SH-SY5Y (cell line): ENCODE results near the gene MAP2K7.

Source experiments
- GATA2 ChIP-seq: IDR thresholded peaks from 2 replicates; pipeline ENCODE4 v1.6.1; 2011; ENCODE audit warnings: mild to moderate bottlenecking, low read depth, low read length
- GATA3 ChIP-seq: IDR thresholded peaks from 2 replicates; pipeline ENCODE4 v1.6.1; 2011; ENCODE audit warnings: low read depth, mild to moderate bottlenecking, low read length, moderate library complexity

The MAP2K7 gene

DNA sequence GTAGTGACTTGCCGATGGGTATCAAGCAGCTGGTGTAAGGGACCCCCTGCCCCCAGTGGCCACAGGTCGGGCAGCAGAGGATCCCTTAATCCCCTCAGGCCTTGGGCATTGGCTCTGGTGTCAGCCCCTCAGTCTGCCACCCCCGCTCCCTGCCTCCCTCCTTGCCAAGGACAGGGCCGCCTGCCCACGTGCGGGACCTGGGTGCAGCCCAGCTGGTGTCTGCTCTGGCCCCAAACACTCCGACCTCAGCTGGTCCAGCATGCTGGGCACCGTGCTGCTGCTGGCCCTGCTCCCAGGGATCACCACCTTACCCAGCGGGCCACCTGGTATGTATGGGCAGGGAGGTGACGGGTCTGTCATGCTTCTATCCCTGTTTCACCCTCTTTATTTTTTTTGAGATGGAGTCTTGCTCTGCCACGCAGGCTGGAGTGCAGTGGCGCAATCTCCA lies 10.9 kb downstream of the MAP2K7 start, which contains the start of gene TGFBR3L:
Gene TGFBR3L (plus strand): TSS at position 233 of the 448 bp plus-strand sequence.
- TF ChIP-seq GATA2, result no peak
- TF ChIP-seq GATA3, result no peak

DNA sequence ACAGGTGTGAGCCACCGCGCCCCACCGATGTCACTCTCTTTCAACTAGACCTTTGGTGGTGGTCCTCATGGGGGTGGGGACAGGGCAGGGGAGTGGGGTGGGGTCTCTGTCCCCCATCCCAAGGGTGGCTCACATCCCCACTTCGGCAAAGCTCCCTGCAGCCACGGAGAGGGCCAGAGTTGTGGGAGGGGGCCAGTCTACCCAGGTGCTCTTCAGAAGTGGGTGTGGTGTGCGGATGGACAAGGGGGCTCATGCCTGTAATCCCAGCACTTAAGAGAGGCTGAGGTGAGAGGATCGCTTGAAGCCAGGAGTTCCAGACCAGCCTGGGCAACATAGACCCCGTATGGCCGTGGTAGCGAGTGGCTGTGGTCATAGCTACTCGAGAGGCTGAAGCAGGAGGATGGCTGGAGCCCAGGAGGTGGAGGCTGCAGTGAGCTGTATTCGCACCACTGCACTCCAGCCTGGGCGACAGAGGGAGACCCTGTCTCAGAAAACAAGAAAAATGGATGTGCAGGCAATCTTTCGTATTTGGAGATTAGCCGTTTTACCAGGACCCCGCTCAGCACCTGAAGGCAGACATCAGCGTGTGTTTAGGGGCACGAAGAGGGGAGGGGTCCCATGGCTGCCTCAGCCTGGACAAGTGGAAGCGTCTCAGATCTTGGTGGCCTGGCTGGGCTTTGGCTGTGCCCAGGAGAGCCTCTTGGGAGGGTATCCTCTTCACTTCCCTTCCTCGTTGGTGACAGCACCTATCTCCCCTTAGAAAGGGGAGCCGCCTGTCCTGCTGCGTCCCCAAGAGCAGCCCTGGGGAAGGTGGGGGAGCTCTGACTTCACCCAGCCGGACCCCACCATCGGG lies 11.8 kb downstream of the MAP2K7 start:
- TF ChIP-seq GATA3 (no peak), GATA2 (no peak)

DNA sequence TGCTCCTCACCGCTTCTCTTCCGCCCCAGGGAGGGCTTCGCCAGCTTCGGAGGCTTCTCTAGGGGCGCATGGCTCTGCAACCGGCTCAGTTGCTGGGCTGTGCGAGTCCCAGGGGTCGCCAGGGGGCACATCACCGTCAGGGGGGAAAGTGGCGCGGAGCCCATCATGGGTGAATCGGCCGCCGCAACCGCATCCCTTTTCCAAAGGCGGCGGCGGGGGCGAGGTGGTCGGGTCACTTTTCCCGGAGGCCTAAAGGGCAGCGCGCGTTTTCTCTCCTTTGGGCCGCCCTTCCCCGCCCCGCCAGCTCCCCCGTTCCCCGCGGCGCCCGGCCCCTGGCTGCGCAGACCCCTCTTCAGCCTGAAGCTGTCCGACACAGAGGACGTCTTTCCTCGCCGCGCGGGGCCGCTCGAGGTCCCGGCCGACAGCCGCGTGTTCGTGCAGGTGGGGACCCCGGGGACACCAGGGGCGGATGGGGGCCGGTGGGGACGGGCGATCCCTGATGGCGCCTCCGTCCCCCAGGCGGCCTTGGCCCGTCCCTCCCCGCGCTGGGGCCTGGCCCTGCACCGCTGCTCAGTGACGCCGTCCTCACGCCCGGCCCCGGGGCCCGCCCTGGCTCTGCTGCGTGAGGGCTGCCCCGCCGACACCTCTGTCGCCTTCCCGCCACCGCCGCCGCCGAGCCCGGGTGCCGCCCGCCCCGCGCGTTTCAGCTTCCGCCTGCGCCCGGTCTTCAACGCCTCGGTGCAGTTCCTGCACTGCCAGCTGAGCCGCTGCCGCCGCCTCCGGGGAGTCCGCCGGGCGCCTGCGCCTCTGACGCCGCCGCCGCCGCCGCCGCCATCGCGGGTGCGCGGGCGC lies 12.7 kb downstream of the MAP2K7 start:
- no peak for TF ChIP-seq GATA3
- no peak for TF ChIP-seq GATA2

DNA sequence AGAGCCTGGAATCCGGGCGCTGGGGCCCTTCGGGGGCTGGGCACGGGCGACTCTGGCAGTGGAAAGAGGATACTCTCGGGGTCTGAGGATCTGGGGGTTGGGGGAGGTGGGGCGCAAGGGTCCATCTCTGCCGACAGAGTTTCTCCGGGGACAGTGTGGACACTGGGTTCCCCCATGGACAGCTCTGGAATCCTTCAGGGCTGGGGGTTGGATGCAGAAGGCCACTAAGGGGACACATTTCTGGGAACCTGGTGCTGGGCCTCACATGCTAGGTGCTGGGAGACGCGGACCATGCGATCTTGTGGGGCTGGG lies 13.2 kb downstream of the MAP2K7 start:
- TF ChIP-seq GATA3 (no peak), GATA2 (no peak)

DNA sequence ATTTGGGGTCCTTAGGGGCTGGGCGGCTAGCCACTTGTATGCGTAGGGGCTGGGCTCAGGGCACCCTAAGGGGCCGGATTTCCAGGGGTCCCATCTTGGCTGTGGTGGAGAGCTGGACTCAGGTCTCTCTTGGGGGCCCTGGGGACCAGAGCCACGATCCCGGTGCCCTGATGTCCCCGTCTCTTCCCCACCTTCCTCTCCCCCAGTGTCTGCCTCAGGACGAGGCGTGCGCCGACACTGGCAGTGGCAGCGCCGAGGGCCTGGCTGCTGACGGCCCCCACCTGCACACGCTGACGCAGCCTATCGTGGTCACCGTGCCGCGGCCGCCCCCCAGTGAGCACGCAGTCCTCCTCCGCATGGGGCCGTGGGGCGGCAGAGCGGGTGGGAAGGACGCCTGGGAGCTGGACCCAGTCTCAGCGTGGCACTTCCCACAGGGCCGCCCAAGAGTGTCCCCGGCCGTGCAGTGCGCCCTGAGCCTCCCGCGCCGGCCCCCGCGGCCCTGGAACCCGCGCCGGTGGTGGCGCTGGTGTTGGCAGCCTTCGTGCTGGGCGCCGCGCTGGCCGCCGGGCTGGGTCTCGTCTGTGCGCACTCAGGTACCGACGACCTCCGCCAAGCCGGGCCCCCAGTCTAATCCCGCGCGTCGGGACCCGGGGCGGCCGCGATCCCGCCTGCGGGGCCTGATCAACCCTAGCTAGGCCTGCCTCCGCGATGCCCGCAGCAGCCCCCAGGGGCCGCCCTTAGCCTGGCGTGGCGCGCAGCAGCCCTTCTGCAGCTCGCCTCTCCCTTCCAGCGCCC lies 13.8 kb downstream of the MAP2K7 start:
- no peak for TF ChIP-seq GATA2
- TF ChIP-seq GATA3, result no peak

DNA sequence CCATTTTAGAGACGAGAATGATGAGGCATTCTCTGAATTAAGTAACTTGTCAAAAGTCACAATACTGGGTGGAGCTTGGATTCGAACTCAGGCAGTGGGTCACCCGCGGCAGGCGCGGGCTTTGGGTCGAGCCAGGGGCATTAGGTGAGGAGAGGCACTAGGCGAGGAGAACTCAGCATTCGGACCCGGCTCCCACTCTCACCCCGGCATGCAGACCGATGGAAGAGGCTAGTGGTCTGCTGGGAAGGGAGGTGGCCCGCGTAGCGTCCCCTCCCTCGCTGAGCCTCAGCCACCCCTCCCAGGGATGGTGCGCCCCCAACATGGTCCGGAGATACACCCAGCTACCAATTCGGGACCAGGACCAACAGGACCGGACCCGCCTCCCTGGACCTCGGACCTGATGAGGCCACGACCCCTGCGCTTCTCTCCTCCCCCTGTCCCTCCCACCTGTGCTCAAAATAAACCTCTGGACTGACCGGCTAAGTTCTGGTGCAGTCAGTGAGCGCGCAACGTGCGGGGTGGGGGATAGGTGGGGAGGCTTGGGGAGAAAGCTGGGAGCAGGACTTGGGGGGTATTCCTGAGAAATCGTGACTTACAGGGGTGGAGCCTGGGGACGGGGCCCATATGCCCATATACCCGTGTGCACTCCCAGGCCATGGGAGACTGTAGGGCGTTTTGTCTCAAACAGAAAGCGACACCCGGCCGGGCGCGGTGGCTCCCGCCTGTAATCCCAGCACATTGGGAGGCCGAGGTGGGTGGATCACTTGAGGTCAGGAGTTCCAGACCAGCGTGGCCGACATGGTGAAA lies 15.1 kb downstream of the MAP2K7 start:
- TF ChIP-seq GATA3 (no peak), GATA2 (no peak)

DNA sequence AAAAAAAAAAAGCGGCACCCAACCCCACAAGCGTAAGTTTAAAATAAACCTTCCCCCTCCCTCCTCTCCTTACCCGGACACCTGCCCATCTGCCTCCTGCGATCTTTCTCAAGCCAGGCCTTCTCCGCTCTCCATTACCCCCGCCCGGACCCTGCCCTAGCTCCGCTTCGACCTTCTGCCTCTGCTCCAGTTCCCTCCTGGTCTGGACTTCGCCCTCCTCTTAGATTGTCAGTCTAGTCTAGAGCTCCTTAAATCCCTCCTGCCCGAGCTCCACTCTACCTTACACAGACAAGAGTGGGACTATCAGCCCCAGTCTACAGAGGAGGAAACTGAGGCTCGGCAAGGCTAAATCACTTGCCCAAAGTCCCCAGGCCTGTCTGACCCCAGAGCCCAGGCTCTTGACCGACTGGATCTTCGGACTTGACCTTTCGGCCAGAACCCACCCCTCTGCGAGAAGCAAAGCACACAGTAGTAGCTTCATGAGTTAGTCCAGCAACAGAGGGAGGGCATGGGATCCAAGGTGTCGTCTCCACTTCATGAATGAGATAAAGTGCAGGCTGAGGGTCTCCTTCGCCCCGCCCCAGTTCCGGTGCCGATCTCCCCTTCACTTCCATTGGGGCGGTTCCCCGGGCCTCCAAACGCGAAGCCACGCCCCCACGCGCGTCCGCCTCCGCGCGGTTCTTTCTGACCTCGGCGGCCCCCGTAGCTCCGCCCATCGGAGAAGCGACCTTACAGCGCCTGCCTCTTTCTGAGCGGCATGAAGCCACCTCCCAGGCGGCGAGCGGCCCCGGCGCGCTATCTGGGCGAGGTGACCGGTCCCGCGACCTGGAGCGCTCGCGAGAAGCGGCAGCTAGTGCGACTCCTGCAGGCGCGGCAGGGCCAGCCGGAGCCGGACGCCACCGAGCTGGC lies 16.2 kb downstream of the MAP2K7 start, which contains the start of gene SNAPC2:
Gene SNAPC2 (plus strand): TSS at position 729 of the 909 bp plus-strand sequence. CDS start 29 bp downstream, at position 758.
- no peak for TF ChIP-seq GATA2
- no peak for TF ChIP-seq GATA3

DNA sequence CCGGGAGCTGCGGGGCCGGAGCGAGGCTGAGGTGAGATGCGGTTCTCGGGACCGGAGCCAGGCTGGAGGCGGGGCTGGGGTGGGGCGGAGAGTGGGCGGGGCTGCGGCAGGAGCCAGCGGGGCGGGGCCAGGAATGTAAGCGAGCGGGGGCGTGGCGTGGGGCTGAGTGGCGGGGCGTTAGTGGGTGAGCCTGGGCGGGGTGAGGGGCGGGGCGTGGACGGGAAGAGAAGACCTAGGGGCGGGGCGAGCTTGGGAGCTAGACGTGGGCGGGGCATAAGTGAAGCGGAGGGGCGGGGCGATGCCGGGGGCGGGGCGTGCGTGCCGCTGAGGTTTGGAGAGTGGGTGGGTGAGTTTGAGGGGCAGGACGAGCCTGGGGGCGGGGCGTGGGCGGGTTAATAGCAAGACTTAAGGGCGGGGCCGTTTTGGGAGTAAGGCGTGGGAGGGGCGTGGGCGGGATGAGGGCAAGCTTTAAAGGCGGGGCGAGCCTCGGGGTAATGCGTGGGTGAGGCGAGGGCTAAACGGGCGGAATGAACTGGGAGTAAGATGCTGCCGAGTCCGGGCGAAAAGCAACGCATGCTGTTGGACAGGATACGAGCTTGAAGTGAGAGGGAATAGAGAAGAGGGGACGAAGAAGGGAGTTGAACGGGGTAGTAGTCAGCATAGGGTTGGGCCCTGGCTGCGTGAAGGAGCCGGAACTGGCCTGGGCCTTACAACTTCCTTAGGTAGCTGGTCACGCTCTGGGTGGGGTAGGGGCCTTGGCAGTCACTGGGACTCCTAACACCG lies 17.0 kb downstream of the MAP2K7 start:
- TF ChIP-seq GATA2 (no peak), GATA3 (no peak)

DNA sequence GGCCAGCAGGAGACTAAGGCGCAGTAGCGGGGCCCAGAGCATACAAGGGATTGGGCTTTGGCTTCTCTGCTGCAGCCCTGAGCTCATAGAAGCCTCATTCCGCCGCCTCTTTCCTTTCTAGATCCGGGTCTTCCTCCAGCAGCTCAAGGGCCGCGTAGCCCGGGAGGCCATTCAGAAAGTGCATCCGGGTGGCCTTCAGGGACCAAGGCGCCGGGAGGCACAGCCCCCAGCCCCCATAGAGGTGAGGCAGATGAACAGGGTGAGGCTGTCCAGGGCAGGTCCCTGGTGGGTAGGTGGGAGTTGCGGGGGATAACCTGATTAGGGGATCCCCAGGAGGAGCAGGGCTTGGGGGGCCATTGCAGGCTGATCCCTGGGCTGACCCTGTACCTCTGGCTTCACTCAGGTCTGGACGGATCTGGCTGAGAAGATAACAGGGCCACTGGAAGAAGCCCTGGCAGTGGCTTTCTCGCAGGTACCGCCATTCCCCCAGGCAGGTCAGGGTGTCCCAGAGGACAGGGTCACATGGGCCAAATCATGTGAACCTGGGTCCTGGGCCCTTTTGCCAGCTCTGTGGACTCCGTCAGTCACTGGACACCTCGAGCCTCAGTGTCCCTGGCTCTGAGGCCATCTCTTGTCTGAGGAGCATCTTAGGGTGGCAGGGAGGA lies 17.8 kb downstream of the MAP2K7 start:
- TF ChIP-seq GATA3 (no peak), GATA2 (no peak)

DNA sequence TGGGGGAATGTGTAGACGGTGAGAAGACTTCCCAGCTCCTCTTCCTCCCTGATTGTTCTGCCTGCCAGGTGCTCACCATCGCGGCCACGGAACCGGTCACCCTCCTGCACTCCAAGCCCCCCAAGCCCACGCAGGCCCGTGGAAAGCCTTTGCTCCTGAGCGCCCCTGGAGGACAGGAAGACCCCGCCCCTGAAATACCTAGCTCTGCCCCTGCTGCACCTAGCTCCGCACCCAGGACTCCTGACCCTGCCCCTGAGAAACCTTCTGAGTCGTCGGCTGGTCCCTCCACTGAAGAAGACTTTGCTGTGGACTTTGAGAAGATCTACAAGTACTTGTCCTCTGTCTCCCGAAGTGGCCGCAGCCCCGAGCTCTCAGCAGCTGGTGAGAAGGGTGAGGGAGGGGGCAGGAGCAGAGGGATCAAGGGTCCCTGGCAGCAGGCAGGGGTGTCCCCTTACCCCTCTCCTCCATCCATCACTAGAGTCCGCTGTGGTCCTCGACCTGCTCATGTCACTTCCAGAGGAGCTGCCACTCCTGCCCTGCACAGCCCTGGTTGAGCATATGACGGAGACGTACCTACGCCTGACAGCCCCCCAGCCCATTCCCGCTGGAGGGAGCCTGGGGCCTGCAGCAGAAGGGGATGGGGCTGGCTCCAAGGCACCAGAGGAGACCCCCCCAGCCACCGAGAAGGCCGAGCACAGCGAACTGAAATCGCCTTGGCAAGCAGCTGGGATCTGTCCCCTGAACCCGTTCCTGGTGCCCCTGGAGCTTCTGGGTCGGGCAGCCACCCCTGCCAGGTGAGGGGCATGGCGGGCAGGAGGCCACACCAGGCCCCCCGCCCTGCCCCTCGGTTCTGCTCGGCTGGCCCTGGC lies 18.5 kb downstream of the MAP2K7 start:
- no peak for TF ChIP-seq GATA2
- no peak for TF ChIP-seq GATA3
